Measurements from ENCODE around the gene MARS2.
"Not testable (repeated sequence)": the region's sequence is repeated elsewhere in the genome, so short reads cannot be mapped to it uniquely, and the experiment has no call there.

DNA sequence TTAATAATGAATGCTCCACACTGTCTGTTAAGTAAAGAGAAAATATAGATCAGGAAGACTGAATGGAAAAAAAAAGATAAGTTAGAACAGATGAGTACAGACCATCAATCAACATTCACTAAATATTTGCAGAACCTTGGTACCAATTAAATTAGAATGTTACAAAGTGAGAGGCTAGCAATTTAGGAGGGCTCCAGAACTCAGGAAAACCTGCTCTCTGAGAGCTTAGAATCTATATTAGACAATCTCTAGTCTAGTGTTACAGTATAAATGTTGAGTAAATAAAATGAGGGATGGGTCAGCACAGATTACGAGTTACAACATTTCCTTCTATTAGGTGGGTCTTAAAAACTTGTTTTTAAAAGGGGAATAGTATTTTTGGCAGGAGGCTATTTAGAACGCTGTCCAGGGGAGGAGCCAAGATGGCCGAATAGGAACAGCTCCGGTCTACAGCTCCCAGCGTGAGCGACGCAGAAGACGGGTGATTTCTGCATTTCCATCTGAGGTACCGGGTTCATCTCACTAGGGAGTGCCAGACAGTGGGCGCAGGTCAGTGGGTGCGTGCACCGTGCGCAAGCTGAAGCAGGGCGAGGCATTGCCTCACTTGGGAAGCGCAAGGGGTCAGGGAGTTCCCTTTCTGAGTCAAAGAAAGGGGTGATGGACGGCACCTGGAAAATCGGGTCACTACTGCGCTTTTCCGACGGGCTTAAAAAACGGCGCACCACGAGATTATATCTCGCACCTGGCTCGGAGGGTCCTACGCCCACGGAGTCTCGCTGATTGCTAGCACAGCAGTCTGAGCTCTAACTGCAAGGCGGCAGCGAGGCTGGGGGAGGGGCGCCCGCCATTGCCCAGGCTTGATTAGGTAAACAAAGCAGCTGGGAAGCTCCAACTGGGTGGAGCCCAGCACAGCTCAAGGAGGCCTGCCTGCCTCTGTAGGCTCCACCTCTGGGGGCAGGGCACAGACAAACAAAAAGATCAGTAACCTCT is 23.7 kb downstream of the MARS2 start:
- not testable (repeated sequence) for TF ChIP-seq POLR2A (IDR thresholded peaks at IDR 0.05; ENCODE audit: low read depth, low read length); TAF1 (IDR thresholded peaks at IDR 0.05; ENCODE audit: low read depth, low read length); PAX5 (IDR thresholded peaks at IDR 0.05; ENCODE audit: insufficient read depth, low read length, severe bottlenecking)

All from GM12891 (cell line).